Neural progenitor cell (in vitro differentiated cells): ENCODE results near the gene ERICH6B. TPM values are rescaled to one million over a fixed set of nuclear protein-coding genes. Genes with fewer than 3 reads are reported as not detected.
A peak's percentile ranks its signal among the peaks of the same experiment; 100 is the strongest.

ENCODE experiments used
- DNase-seq: peaks from one replicate; pipeline ENCODE4 v3.0.0-alpha.2; 2016; ENCODE audit warnings: low spot score
- H2AFZ ChIP-seq: fragments of 200-600 bp; sonication (generic); replicated peaks from 2 replicates; pipeline ENCODE4 v1.6.1; 2016; ENCODE audit warnings: antibody characterized with exemption
- H3F3A ChIP-seq: fragments of 200-600 bp; sonication (generic); 2 replicates; pipeline ENCODE4 v1.6.1; 2016; ENCODE audit warnings: antibody characterized with exemption, low read depth
- H3K27ac ChIP-seq: fragments of 200-600 bp; sonication (generic); 2 replicates; pipeline ENCODE4 v1.5.1; 2016; ENCODE audit warnings: mild to moderate bottlenecking
- H3K27me3 ChIP-seq: fragments of 200-600 bp; sonication (generic); 2 replicates; pipeline ENCODE4 v1.6.1; 2016; ENCODE audit warnings: mild to moderate bottlenecking, moderate library complexity
- H3K36me3 ChIP-seq: fragments of 200-600 bp; sonication (generic); 2 replicates; pipeline ENCODE4 v1.5.1; 2016
- H3K4me1 ChIP-seq: fragments of 200-600 bp; sonication (generic); 2 replicates; pipeline ENCODE4 v1.6.1; 2016; ENCODE audit warnings: mixed run types
- H3K4me2 ChIP-seq: fragments of 200-600 bp; sonication (generic); 2 replicates; pipeline ENCODE4 v1.6.1; 2016
- H3K4me3 ChIP-seq: fragments of 200-600 bp; sonication (generic); 2 replicates; pipeline ENCODE4 v1.5.1; 2016
- H3K79me2 ChIP-seq: fragments of 200-600 bp; sonication (generic); 2 replicates; pipeline ENCODE4 v1.6.1; 2016; ENCODE audit warnings: low read depth
- H3K9ac ChIP-seq: fragments of 200-600 bp; sonication (generic); 2 replicates; pipeline ENCODE4 v1.6.1; 2016
- H3K9me3 ChIP-seq: fragments of 200-600 bp; sonication (generic); 2 replicates; pipeline ENCODE4 v1.5.1; 2016; ENCODE audit warnings: low read depth
- H4K20me1 ChIP-seq: fragments of 200-600 bp; sonication (generic); 2 replicates; pipeline ENCODE4 v1.6.1; 2016; ENCODE audit warnings: low read depth
- H3K27ac Mint-ChIP-seq: 3 replicates; pipeline ENCODE4 v1.8.0; 2021; ENCODE audit warnings: mixed read lengths
- H3K27me3 Mint-ChIP-seq: 2 replicates; pipeline ENCODE4 v1.8.0; 2022; ENCODE audit warnings: low read depth, mild to moderate bottlenecking, inconsistent platforms, moderate library complexity, mixed read lengths; ENCODE audit not compliant: insufficient read depth
- H3K36me3 Mint-ChIP-seq: 3 replicates; pipeline ENCODE4 v1.8.0; 2021; ENCODE audit warnings: mixed read lengths
- H3K4me1 Mint-ChIP-seq: 3 replicates; pipeline ENCODE4 v1.8.0; 2021; ENCODE audit warnings: mixed read lengths
- H3K4me3 Mint-ChIP-seq: 3 replicates; pipeline ENCODE4 v1.8.0; 2021; ENCODE audit warnings: mild to moderate bottlenecking, moderate library complexity, mixed read lengths
- H3K9me3 Mint-ChIP-seq: 3 replicates; pipeline ENCODE4 v1.8.0; 2020; ENCODE audit warnings: mixed read lengths
- EZH2 ChIP-seq: fragments of 200-600 bp; sonication (generic); IDR thresholded peaks from 2 replicates; pipeline ENCODE4 v1.6.1; 2017; ENCODE audit warnings: antibody characterized with exemption, mild to moderate bottlenecking, moderate library complexity
- EZH2phosphoT487 ChIP-seq: fragments of 200-600 bp; sonication (generic); IDR thresholded peaks from 2 replicates; pipeline ENCODE4 v1.6.1; 2017; ENCODE audit warnings: antibody characterized with exemption
- total RNA-seq: library from RNA; depleted of rRNA; stranded (reverse); fragments of >200 nt; gene quantifications from 2 replicates; pipeline ENCODE4 v1.2.3, GENCODE V29; 2015; ENCODE audit warnings: low replicate concordance
- TF ChIP-seq, protein P1 (sequence below): fragments of 200-600 bp; sonication (generic); IDR thresholded peaks from 2 replicates; pipeline ENCODE4 v1.5.1; 2017; ENCODE audit warnings: antibody characterized with exemption, mild to moderate bottlenecking

The ERICH6B gene
- total RNA-seq, 1 donor from 2014 or later: not detected

DNA sequence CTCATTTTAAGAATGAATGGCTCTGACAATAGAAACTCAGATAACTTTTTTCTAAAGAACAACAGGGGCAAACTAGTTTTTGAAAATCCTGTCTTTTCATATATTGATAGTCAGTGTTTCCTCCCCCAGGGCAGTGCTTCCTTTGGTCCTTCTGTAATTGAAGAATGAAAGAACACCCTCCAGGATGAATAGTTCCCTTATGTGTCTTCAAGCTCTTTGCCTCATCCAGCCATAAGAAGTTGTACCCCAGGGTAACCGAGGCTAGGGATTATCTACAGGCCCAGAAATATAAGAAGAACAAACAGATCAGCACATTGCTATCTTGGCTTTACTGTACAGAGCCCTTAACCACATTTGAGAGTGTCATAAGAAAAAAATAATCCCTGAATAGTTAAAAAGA, 12.1 kb upstream of the ERICH6B start:
- H3K27me3 ChIP-seq: no peaks in the 10 kb centered on the region
- Mint-ChIP-seq H3K9me3 (peaks cover 3% of the 10 kb centered on the region), H3K36me3 (no peaks in the 10 kb centered on the region), H3K27me3 (no peaks in the 10 kb centered on the region), H3K4me3 (no peak overlapping the region), H3K4me1 (peaks cover 27% of the 10 kb centered on the region), H3K27ac (no peak overlapping the region)
- no peaks in the 10 kb centered on the region for H3K36me3 ChIP-seq
- no peak overlapping the region for H3K9ac ChIP-seq
- peaks cover 23% of the 10 kb centered on the region for H3K4me1 ChIP-seq
- no peaks in the 10 kb centered on the region for H3K79me2 ChIP-seq
- no peak for TF ChIP-seq EZH2
- TF ChIP-seq, protein P1, sequence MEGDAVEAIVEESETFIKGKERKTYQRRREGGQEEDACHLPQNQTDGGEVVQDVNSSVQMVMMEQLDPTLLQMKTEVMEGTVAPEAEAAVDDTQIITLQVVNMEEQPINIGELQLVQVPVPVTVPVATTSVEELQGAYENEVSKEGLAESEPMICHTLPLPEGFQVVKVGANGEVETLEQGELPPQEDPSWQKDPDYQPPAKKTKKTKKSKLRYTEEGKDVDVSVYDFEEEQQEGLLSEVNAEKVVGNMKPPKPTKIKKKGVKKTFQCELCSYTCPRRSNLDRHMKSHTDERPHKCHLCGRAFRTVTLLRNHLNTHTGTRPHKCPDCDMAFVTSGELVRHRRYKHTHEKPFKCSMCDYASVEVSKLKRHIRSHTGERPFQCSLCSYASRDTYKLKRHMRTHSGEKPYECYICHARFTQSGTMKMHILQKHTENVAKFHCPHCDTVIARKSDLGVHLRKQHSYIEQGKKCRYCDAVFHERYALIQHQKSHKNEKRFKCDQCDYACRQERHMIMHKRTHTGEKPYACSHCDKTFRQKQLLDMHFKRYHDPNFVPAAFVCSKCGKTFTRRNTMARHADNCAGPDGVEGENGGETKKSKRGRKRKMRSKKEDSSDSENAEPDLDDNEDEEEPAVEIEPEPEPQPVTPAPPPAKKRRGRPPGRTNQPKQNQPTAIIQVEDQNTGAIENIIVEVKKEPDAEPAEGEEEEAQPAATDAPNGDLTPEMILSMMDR: no peak
- no peak for TF ChIP-seq EZH2phosphoT487
- H3K27ac ChIP-seq: no peak overlapping the region
- H3K4me3 ChIP-seq: no peak overlapping the region
- no peak overlapping the region for H2AFZ ChIP-seq
- H4K20me1 ChIP-seq: no peaks in the 10 kb centered on the region
- DNase-seq: no peak
- H3K4me2 ChIP-seq: no peak overlapping the region
- H3K9me3 ChIP-seq: no peaks in the 10 kb centered on the region
- H3F3A ChIP-seq: no peaks in the 10 kb centered on the region

DNA sequence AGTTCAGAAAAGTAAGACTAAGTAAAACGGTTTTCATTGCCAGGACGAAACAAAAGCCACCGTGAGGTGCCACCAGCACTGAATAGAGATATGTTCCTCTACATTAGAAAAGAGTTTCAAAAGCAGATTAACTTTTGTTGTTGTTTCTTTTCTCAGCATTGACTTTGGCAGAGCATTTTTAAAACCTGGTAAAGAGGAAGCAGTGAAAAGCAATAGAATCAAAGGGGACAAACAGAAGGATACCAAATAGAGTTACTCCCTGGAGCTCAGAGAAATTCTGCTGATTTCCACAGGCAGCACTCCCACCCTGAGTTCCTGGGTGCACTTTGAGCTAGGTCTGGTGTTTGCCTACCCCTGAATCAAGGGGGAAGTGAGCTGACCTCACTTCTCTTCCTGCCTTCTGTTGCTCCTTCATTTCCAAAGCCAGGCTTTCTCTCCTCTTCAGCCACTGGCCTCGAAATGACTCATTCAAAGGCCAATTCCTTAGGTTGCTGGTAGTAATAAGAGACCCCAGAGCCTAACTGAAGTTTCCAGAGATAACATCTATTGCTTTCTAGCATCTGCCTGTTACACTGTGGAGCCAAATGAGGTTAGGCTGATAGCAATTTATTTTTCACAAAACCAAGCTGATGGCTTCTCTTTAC, 11.3 kb upstream of the ERICH6B start:
- no peak overlapping the region for H3K27ac Mint-ChIP-seq
- no peak overlapping the region for H3K9ac ChIP-seq
- no peak overlapping the region for H3K4me3 Mint-ChIP-seq

GRCh38 chr13:45623516-45624090, 8.1 kb upstream of the ERICH6B start:
- no peak overlapping the region for H3K4me3 Mint-ChIP-seq
- H3K27me3 Mint-ChIP-seq: no peaks in the 10 kb centered on the region
- H2AFZ ChIP-seq: no peak overlapping the region
- no peaks in the 10 kb centered on the region for H3F3A ChIP-seq
- no peaks in the 10 kb centered on the region for H3K79me2 ChIP-seq
- peaks cover 24% of the 10 kb centered on the region for H3K4me1 Mint-ChIP-seq
- H3K27ac ChIP-seq: no peak overlapping the region
- H4K20me1 ChIP-seq: no peaks in the 10 kb centered on the region
- no peak overlapping the region for H3K4me2 ChIP-seq
- H3K27me3 ChIP-seq: peaks cover 12% of the 10 kb centered on the region
- peak; percentile 47 for DNase-seq
- no peak overlapping the region for H3K4me3 ChIP-seq
- TF ChIP-seq EZH2: no peak
- TF ChIP-seq, protein P1: peak; percentile 72
- no peak for TF ChIP-seq EZH2phosphoT487
- H3K36me3 Mint-ChIP-seq: no peaks in the 10 kb centered on the region
- no peak overlapping the region for H3K27ac Mint-ChIP-seq
- H3K36me3 ChIP-seq: no peaks in the 10 kb centered on the region
- no peaks in the 10 kb centered on the region for H3K9me3 ChIP-seq
- peaks cover 21% of the 10 kb centered on the region for H3K9me3 Mint-ChIP-seq
- peaks cover 31% of the 10 kb centered on the region for H3K4me1 ChIP-seq
- no peak overlapping the region for H3K9ac ChIP-seq

More for the DNA sequence above, 11.3 kb upstream of the ERICH6B start:
- Histone ChIP-seq H3F3A (no peaks in the 10 kb centered on the region), H3K79me2 (no peaks in the 10 kb centered on the region), H3K9me3 (no peaks in the 10 kb centered on the region), H2AFZ (no peak overlapping the region), H3K4me3 (no peak overlapping the region), H3K4me1 (peaks cover 28% of the 10 kb centered on the region), H3K36me3 (no peaks in the 10 kb centered on the region), H3K27me3 (no peaks in the 10 kb centered on the region), H4K20me1 (no peaks in the 10 kb centered on the region), H3K4me2 (no peak overlapping the region), H3K27ac (no peak overlapping the region)
- H3K4me1 Mint-ChIP-seq: peaks cover 27% of the 10 kb centered on the region
- no peaks in the 10 kb centered on the region for H3K36me3 Mint-ChIP-seq
- DNase-seq: no peak
- TF ChIP-seq, protein P1: no peak
- TF ChIP-seq EZH2: no peak
- no peak for TF ChIP-seq EZH2phosphoT487
- no peaks in the 10 kb centered on the region for H3K27me3 Mint-ChIP-seq
- peaks cover 3% of the 10 kb centered on the region for H3K9me3 Mint-ChIP-seq
